GM12801 (cell line): Measurements from ENCODE around the gene RBFOX1.

Experiments
- CTCF ChIP-seq: IDR thresholded peaks from one replicate; pipeline ENCODE4 v1.5.1; 2011; ENCODE audit warnings: control low read depth; ENCODE audit not compliant: insufficient read length; ENCODE audit errors: extremely low read depth

The RBFOX1 gene

GRCh38 chr16:7497691-7498090 is 165.0 kb downstream of the RBFOX1 start:
- TF ChIP-seq CTCF = no peak

GRCh38 chr16:7501868-7502267 is 169.2 kb downstream of the RBFOX1 start:
- TF ChIP-seq CTCF = no peak

- no peak for TF ChIP-seq CTCF
Observed at GRCh38 chr16:7503666-7504065, 171.0 kb downstream of the RBFOX1 start.

- no peak for TF ChIP-seq CTCF
Observed at GRCh38 chr16:7504844-7505243, 172.2 kb downstream of the RBFOX1 start.

- no peak for TF ChIP-seq CTCF
Observed at GRCh38 chr16:7505495-7505894, 172.8 kb downstream of the RBFOX1 start.

- no peak for TF ChIP-seq CTCF
Observed at GRCh38 chr16:7506363-7506762, 173.7 kb downstream of the RBFOX1 start.

- no peak for TF ChIP-seq CTCF
Observed at GRCh38 chr16:7508656-7509055, 176.0 kb downstream of the RBFOX1 start.
